ENCODE measurements around the gene WNK1.
"Not testable (repeated sequence)": the region's sequence is repeated elsewhere in the genome, so short reads cannot be mapped to it uniquely, and the experiment has no call there.

The WNK1 gene

DNA sequence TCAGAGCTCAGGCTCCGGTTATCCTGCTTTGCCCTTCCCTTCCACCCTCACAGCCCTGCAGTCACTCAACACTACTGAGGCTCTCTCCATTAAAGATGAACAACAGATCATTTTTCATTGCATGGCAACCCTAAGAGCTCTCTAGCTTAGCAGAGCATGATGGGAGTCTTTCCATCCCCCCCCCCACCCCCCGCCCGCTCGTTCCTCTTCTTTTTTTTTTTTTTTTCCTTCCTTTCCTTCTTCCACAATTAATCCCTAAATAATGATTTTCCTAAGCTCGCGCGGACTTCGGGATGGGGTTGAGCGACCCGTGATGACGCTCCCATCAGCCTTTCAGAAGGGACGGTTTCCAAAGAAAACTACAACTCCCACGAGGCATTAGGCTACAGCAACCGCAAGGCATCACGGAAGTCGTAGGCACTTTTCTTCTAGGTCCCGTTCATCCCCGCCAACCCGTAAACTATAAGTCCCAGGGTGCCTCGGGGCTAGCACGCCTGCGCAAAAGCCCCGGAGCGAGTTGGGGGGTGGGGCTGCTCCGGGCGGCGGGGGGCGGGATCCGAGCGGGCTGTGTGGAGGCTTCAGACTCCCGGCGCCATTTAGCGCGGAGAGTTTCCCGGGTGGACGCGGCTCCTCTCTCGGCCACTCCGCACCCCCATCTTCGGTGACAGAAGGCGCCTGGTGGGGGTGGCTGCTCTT lies at the start of gene WNK1:
WNK1 (plus strand) TSS at position 581 of the 696 bp plus-strand sequence. CDS start 987 bp downstream, outside the sequence.
- DNase-seq = peak; percentile 98

DNA sequence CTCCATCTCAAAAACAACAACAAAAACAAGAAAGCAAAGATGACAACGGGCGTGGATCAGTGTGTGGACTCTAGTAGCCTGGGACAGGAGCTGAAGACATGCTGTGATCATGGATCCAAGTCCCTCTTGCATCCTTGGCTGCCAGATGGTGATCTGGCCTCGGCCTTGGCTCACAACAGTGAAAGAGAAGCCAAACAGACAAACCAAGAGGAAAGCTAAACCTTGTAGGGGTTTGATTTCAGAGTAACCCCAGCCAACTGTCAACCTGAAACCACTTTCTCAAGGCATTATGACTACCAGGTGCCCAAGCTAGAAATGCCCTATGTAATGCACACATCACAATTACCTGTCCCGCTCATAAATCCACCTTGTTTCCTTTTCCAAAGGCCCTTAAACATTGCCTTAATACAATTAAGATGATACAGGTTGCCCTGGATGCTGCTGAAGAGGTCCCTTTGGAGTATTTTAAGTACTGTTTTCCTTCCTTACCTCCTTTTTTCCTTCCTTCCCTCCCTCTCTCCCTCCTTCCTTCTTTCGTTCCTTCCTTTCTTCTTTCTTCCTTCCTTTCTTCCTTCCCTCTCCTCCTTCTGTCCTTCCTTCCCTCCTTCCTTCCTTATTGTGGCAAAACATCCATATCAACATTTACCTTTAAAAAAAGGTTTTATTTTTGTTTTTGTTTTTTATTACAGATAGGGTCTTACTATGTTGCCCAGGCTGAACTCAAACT lies 47.7 kb upstream of the WNK1 start:
- no peak for DNase-seq

GRCh38 chr12:708084-708483 lies 44.3 kb upstream of the WNK1 start:
- DNase-seq = not testable (repeated sequence)

DNA sequence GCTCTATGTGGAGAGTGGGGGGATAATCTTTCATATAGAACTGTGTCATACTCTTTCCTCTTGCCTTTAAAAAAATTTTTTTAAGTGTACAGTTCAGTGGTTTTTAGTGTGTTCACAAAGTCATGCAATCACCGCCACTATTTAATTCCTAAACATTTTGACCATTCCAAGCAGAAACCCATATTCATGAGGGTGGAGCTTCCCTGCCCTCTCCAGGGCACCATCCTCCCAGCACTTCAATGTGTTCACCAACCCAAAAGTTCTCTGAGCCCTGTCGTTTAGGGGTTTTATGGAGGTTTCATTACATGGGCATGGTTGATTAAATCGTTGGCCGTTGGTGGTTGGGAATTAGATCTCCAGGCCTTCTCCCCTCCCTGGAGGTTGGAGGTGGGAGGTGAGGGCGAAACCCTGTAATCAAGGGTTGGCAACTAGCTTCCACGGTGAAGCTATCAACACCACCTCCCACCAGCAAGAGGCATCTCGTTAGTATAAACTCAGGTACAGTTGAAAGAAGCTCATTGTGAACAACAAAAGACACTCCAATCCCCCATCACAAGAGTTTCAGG lies 42.8 kb upstream of the WNK1 start:
- no peak for DNase-seq

- no peak for DNase-seq
Observed at GRCh38 chr12:712172-712863, 40.1 kb upstream of the WNK1 start.

DNA sequence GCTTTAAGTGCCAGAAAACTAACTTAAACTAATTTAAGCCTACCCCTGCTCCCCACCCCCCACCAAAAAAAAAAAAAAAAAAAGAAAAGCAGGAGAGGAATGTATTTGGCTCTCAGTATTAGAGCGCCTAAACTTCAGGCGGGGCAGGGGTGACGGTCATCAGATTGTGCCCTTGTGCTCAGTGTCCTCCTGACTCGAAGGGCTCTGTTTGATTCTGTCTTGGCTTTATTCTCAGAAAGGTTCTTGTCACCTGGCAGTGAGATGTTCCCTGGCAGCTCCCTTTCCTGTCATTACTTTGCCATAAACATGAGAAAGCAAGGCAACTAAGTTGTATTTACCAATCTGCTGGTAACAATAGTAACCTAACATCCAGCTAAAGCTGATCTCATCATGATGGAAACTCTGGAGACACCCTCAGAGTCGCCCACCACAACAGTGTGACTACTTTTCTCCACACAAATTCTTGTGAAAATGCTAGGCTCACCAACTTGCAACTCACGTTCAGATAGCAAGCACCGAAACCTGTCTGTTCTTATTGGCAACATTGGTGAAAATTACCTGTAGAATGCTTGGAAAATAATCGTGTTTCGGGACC lies 39.0 kb upstream of the WNK1 start:
- no peak for DNase-seq

DNA sequence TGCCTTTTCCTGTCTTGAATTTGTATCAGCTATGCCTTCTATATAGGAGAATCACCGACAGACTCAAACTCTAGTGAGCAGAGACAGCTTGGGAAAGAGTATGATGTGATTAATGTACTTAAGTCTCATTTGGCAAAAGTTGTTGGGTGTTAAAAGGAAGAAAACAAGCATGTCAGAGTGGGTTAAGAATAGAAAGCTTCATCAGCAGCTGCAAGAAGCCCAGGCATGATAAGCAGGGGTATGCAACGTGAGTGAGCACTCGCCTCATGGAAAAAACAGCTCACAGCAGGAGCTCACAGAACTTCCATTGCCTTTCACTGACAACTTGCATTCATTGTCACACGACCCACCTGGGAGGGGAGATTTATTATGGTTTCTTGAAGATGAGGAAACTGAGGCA lies 35.9 kb upstream of the WNK1 start:
- DNase-seq = no peak

- no peak for DNase-seq
Observed at GRCh38 chr12:718756-719102, 33.6 kb upstream of the WNK1 start.

DNA sequence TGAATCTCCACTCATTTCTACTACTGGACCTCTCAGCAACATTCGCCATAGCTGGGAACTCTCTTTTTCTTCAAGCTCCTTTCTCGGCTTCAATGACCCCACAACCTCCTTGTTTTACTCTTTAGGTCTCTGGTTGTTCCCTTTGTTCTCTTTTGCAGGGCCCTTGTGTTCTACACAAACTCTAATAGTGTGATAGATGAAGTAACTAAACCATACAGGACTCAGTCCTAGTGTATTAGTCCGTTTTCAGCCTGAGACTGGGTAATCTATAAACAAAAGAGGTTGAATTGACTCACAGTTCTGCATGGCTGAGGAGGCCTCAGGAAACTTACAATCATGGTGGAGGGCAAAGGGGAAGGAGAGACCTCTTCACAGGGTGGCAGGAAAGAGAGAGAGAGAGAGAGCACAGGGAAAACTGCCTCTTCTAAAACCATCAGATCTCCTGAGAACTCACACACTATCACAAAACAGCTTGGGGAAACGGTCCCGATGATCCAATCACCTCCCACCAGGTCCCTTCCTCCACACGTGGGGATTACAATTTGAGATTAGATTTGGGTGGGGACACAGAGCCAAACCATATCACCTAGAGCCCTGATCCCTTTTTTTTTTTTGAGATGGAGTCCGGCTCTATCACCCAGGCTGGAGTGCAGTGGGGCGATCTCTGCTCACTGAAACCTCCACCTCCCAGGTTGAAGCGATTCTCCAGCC lies 32.0 kb upstream of the WNK1 start:
- no peak for DNase-seq

DNA sequence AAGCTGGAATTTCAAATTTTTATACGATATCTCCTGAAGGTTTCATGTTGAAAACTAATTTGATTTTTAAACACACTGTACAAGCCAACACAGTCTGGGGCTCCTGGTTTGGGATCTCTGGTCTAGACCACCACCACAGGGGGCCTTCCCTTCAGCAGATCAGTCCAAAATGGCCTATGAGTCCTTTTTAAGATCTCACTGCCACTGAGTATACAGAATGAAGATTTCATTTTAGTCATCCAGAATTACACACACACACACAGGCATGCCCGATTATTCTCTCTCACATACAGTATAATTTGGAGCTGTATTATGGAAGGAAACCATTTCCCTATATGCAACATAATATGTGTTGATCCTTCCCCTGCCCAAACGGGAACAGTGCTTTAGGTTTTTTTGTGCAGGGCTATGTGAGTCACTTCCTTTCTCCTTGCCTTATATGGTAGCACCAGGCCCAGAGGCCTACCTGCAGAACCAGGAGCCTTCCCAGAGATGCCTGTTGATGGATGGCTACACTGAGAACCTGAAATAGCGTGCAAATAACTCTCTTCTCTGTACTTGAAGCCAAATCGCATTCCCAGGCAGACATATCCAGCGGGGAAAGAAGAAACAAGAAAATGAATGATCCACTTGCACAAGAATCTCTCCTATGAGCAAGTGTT lies 28.1 kb upstream of the WNK1 start:
- no peak for DNase-seq

DNA sequence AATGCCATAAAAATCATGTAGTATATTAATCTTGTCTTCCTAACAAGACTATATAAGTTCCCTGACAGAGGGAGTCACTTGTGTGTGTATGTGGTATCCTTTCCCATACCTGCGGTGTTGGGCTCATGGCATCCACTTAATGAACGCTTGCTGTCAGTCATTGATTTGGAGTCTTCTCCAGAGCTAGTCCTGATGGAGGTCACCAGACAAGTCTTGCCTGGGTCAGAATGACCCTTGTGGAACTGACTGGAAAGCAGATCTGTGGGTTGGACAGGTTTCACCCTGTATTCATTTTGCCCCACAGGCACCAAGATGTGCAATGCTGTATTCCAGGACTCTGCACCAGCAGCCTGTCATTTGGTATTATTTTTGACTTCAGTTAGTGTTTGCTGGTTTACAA lies 27.3 kb upstream of the WNK1 start:
- no peak for DNase-seq

DNA sequence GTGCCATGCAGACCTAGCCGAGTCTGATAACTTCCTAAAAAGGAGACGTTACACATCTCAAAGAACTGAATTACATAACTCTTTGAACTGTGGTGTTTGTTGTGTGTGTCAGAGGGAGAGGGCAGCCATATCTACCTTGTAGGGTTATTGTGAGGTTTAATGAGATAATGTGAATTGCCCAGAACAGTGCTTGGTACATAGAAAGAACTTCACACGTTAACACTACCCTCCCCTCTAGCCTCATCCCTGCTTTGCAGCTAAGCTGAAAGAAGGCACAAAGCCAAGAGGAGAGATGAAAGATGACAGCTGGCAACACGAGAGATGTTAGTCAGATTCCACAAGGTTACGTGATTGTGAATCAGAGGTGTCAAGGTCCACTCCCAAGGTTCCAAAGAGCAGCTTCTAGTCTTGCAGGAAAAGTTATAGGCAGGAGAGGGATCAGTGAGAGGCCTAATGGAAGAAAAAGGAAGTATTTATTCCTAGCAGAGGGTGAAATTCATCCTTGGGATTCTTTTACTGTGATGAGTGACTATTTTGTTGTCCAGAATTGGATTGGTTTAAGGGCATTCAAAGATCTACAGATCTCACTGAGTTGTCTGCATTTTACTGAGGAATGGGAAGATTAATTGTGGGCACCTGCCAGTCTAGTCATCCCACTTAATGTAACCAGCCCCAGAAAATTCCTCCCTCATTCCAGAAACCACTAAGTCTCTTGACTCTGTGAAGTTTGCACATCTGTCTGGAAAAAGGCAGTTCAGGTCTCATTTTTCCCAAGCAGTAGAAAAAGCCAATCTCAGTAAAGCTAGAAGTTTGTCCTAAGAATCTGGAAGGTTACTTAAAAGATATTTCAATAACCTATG lies 25.9 kb upstream of the WNK1 start:
- no peak for DNase-seq

DNA sequence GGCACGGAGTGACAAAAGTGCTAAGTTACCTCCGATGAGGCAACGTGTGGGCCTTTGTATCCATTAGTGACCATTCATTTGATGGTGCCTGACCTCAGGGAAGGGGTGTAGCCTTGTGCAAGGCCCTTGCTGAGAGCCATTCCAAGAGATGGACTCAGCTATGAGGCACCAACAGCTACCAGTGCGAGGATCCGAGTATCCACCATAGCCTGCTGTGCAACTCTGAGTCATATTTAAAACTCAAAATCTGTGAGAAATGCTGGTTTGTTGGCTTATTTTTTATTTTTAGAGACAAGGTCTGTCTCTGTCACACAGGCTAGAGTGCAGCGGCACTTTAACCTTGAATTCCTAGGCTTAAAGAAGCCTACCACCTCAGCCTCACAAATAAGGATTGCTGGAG lies 25.1 kb upstream of the WNK1 start:
- DNase-seq = no peak

GRCh38 chr12:728781-729180 lies 23.6 kb upstream of the WNK1 start:
- DNase-seq = no peak

- no peak for DNase-seq
Observed at GRCh38 chr12:729221-729620, 23.2 kb upstream of the WNK1 start.

DNA sequence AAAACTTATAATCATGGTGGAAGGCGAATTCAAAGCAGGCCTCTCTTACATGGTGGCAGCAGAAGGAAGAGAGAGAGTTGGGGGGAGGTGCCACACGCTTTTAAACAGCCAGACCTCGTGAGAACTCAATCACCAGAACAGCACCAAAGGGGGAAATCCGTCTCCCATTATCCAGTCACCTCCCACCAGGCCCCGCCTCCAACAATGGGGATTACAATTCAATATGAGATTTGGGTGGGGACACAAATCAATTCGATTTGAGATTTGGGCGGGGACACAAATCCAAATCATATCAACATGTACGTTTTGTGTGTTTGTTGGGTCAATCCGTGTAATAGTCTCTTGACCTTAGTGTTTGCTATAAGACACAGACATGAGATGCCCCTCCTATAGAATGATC lies 21.8 kb upstream of the WNK1 start:
- no peak for DNase-seq

- no peak for DNase-seq
Observed at GRCh38 chr12:737122-737739, 15.1 kb upstream of the WNK1 start.

GRCh38 chr12:738712-739111 lies 13.7 kb upstream of the WNK1 start:
- DNase-seq = no peak

- DNase-seq = no peak
Observed at GRCh38 chr12:739349-739748, 13.0 kb upstream of the WNK1 start.

DNA sequence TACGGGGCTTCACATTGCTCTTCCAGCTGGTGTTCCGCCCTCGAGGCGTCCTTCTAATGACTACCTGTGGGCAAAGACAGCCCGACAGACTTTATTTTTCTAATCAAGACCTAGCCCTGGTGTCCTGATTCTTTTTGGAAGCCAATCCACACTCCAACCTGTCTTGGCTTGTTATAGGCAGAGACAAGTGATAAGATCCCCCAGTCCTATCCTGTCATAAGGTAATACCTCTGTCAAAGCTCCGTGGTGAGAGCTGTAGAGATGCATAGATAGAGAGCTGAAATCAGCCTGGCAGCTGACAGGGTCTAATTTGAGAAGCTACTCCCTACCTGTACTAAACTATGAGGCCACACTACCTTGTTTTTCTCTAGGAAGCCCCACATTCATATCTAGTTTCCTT lies 11.5 kb upstream of the WNK1 start:
- no peak for DNase-seq
